GM23338 (cell line): Measurements from ENCODE around the gene ZNF385C. TPM values are rescaled to one million over a fixed set of nuclear protein-coding genes. Genes with fewer than 3 reads are reported as not detected.

Experiments
- ATAC-seq: fragments of 200-7000 bp; cut with Tn5 transposase; 3 replicates; pipeline ENCODE4 v1.9.1; 2020
- DNase-seq: peaks from one replicate; pipeline ENCODE4 v3.0.0-alpha.2; 2015; ENCODE audit warnings: low spot score
- H2AFZ ChIP-seq: fragments of 200-600 bp; sonication (generic); 2 replicates; pipeline ENCODE4 v1.8.0; 2016; ENCODE audit warnings: antibody characterized with exemption, mild to moderate bottlenecking, moderate library complexity
- H3F3A ChIP-seq: fragments of 200-600 bp; sonication (generic); replicated peaks from 2 replicates; pipeline ENCODE4 v1.8.0; 2017; ENCODE audit warnings: antibody characterized with exemption, mixed run types, low read depth
- H3K27ac ChIP-seq: fragments of 200-600 bp; sonication (generic); 2 replicates; pipeline ENCODE4 v1.6.1; 2016; ENCODE audit warnings: low read depth
- H3K27me3 ChIP-seq: fragments of 200-600 bp; sonication (generic); 2 replicates; pipeline ENCODE4 v1.8.0; 2016; ENCODE audit warnings: mild to moderate bottlenecking, mixed run types, moderate library complexity; ENCODE audit not compliant: insufficient read depth
- H3K36me3 ChIP-seq: fragments of 200-600 bp; sonication (generic); 2 replicates; pipeline ENCODE4 v1.8.0; 2016; ENCODE audit warnings: mild to moderate bottlenecking; ENCODE audit not compliant: insufficient read depth
- H3K4me1 ChIP-seq: fragments of 200-600 bp; sonication (generic); 2 replicates; pipeline ENCODE4 v1.8.0; 2016; ENCODE audit warnings: mild to moderate bottlenecking, moderate library complexity; ENCODE audit not compliant: insufficient read depth
- H3K4me2 ChIP-seq: fragments of 200-600 bp; sonication (generic); 2 replicates; pipeline ENCODE4 v1.7.1; 2017; ENCODE audit warnings: mixed run types
- H3K4me3 ChIP-seq: fragments of 200-600 bp; sonication (generic); 2 replicates; pipeline ENCODE4 v1.6.1; 2016; ENCODE audit warnings: mixed run types
- H3K79me2 ChIP-seq: fragments of 200-600 bp; sonication (generic); replicated peaks from 2 replicates; pipeline ENCODE4 v1.8.0; 2017; ENCODE audit warnings: mild to moderate bottlenecking; ENCODE audit not compliant: insufficient read depth
- H3K9me2 ChIP-seq: fragments of 200-600 bp; sonication (generic); 2 replicates; pipeline ENCODE4 v1.8.0; 2017; ENCODE audit not compliant: insufficient read depth
- H4K20me1 ChIP-seq: fragments of 200-600 bp; sonication (generic); replicated peaks from 2 replicates; pipeline ENCODE4 v1.8.0; 2017; ENCODE audit warnings: mild to moderate bottlenecking; ENCODE audit not compliant: insufficient read depth
- H3K27ac Mint-ChIP-seq: 2 replicates; pipeline ENCODE4 v1.8.0; 2020; ENCODE audit warnings: inconsistent platforms, mild to moderate bottlenecking, moderate library complexity, mixed read lengths
- H3K27me3 Mint-ChIP-seq: 3 replicates; pipeline ENCODE4 v1.8.0; 2022; ENCODE audit warnings: low read depth, mild to moderate bottlenecking, moderate library complexity, mixed read lengths, inconsistent platforms; ENCODE audit not compliant: insufficient read depth, poor library complexity
- H3K36me3 Mint-ChIP-seq: 3 replicates; pipeline ENCODE4 v1.8.0; 2021; ENCODE audit warnings: low read depth, mild to moderate bottlenecking, inconsistent platforms, moderate library complexity, mixed read lengths
- H3K4me1 Mint-ChIP-seq: 3 replicates; pipeline ENCODE4 v1.8.0; 2020; ENCODE audit warnings: mild to moderate bottlenecking, inconsistent platforms, mixed read lengths
- H3K4me3 Mint-ChIP-seq: 3 replicates; pipeline ENCODE4 v1.8.0; 2021; ENCODE audit warnings: moderate library complexity, mild to moderate bottlenecking, inconsistent platforms, mixed read lengths
- H3K9me3 Mint-ChIP-seq: 3 replicates; pipeline ENCODE4 v1.8.0; 2020; ENCODE audit warnings: moderate library complexity, mild to moderate bottlenecking, inconsistent platforms, mixed read lengths
- EZH2 ChIP-seq: fragments of 200-600 bp; sonication (generic); IDR thresholded peaks from one replicate; pipeline ENCODE4 v1.8.0; 2017; ENCODE audit warnings: antibody characterized with exemption, mild to moderate bottlenecking, low read depth; ENCODE audit not compliant: unreplicated experiment
- JUNB ChIP-seq: IDR thresholded peaks from one replicate; pipeline ENCODE4 v1.6.1; 2016; ENCODE audit warnings: antibody characterized with exemption; ENCODE audit not compliant: unreplicated experiment
- NANOG ChIP-seq: IDR thresholded peaks from 2 replicates; pipeline ENCODE4 v1.6.1; 2016; ENCODE audit warnings: antibody characterized with exemption, borderline replicate concordance
- ZNF114 ChIP-seq: fragments of 250-450 bp; sonication (Bioruptor Pico); IDR thresholded peaks from 2 replicates; pipeline ENCODE4 v1.5.0; 2020; ENCODE audit warnings: mild to moderate bottlenecking, moderate library complexity
- ZNF331 ChIP-seq: fragments of 250-450 bp; sonication (Bioruptor Pico); IDR thresholded peaks from 2 replicates; pipeline ENCODE4 v1.5.0; 2020; ENCODE audit warnings: low read depth, mild to moderate bottlenecking, moderate library complexity
- ZNF462 ChIP-seq: fragments of 250-450 bp; sonication (Bioruptor Pico); IDR thresholded peaks from 2 replicates; pipeline ENCODE4 v1.5.0; 2020; ENCODE audit warnings: mild to moderate bottlenecking, moderate library complexity
- polyA plus RNA-seq: library from polyadenylated mRNA; unstranded; fragments of >200 nt; fragmentation: Nextera tagmentation; extraction: Ambion mirVana; gene quantifications from 2 replicates; pipeline ENCODE4 v1.2.1, GENCODE V29; 2016
- total RNA-seq: library from RNA; depleted of rRNA; stranded (reverse); fragments of >200 nt; shearing (Covaris generic); gene quantifications from 2 replicates; pipeline ENCODE4 v1.2.3, GENCODE V29; 2014
- TF ChIP-seq, protein P1 (sequence below): IDR thresholded peaks from one replicate; pipeline ENCODE4 v1.6.1; 2018; ENCODE audit warnings: antibody characterized with exemption; ENCODE audit not compliant: unreplicated experiment
- TF ChIP-seq, protein P2 (sequence below), 2 experiments: fragments of 200-600 bp in 1 of 2; sonication (generic) in 1 of 2; conservative IDR thresholded peaks; 2 replicates each; pipeline versions ENCODE4 v1.5.1 to v1.6.1; 2016 to 2017; ENCODE audit warnings: antibody characterized with exemption in 2 of 2, low read depth in 2 of 2, mild to moderate bottlenecking in 2 of 2, moderate library complexity in 1 of 2

Gene ZNF385C
- total and polyA plus RNA-seq, 2 experiments from 2014 or later: 1.9 to 3.1 TPM

DNA sequence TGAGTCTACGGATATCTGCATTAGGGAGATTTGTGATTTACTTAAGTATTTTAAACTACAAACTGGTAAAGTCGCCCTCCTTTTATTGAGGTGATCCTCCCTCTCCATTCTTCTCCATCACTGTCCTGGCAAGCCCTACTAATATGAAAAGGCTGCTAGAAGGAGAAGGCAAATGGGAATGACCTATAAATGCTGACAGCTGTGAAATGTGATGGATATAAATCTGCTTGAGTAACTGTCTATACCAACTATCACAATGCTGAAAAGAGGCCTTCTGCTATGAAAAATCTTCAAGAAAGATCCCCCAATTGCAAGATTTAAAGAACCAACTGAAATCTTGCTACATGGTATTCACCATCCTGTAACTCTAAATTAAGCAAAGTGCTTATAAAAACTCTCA is 96.5 kb downstream of the ZNF385C start:
- H3K4me2 ChIP-seq: no peak overlapping the region
- H3K27me3 Mint-ChIP-seq: peaks cover 2% of the 10 kb centered on the region
- no peak for DNase-seq
- H3K4me1 ChIP-seq: no peaks in the 10 kb centered on the region
- H3K9me3 Mint-ChIP-seq: no peaks in the 10 kb centered on the region
- H3K27me3 ChIP-seq: no peaks in the 10 kb centered on the region
- peaks cover 56% of the 10 kb centered on the region for H3K36me3 Mint-ChIP-seq
- no peak for ATAC-seq
- no peak overlapping the region for H2AFZ ChIP-seq
- H3K4me1 Mint-ChIP-seq: no peaks in the 10 kb centered on the region
- peaks cover 45% of the 10 kb centered on the region for H4K20me1 ChIP-seq
- TF ChIP-seq JUNB (no peak), NANOG (no peak), ZNF462 (CRISPR knock-in tag) (no peak), EZH2 (no peak)
- no peak overlapping the region for H3K27ac Mint-ChIP-seq
- H3K27ac ChIP-seq: no peak overlapping the region
- no peak overlapping the region for H3K4me3 Mint-ChIP-seq
- peaks cover 67% of the 10 kb centered on the region for H3K79me2 ChIP-seq
- H3F3A ChIP-seq: peaks cover 21% of the 10 kb centered on the region
- H3K36me3 ChIP-seq: peaks cover 43% of the 10 kb centered on the region
- no peaks in the 10 kb centered on the region for H3K9me2 ChIP-seq
- H3K4me3 ChIP-seq: no peak overlapping the region

GRCh38 chr17:42000413-42001133 is 97.7 kb downstream of the ZNF385C start:
- Histone ChIP-seq H4K20me1 (peaks cover 52% of the 10 kb centered on the region), H3K36me3 (peaks cover 55% of the 10 kb centered on the region), H3K27me3 (no peaks in the 10 kb centered on the region), H3K4me2 (no peak overlapping the region), H3K27ac (0 out of 2 replicates have a peak overlapping the region, but pooled peaks have one; percentile 36), H3K4me3 (no peak overlapping the region), H3K79me2 (peaks cover 56% of the 10 kb centered on the region), H3K9me2 (no peaks in the 10 kb centered on the region), H3F3A (peaks cover 25% of the 10 kb centered on the region), H3K4me1 (no peaks in the 10 kb centered on the region), H2AFZ (no peak overlapping the region)
- Mint-ChIP-seq H3K27ac (no peak overlapping the region), H3K9me3 (no peaks in the 10 kb centered on the region), H3K4me3 (no peak overlapping the region), H3K4me1 (no peaks in the 10 kb centered on the region), H3K36me3 (peaks cover 68% of the 10 kb centered on the region), H3K27me3 (peaks cover 2% of the 10 kb centered on the region)
- DNase-seq (no peak), ATAC-seq (no peak)
- TF ChIP-seq NANOG (no peak), ZNF114 (CRISPR knock-in tag) (no peak), ZNF331 (CRISPR knock-in tag) (no peak)
- TF ChIP-seq, protein P1, sequence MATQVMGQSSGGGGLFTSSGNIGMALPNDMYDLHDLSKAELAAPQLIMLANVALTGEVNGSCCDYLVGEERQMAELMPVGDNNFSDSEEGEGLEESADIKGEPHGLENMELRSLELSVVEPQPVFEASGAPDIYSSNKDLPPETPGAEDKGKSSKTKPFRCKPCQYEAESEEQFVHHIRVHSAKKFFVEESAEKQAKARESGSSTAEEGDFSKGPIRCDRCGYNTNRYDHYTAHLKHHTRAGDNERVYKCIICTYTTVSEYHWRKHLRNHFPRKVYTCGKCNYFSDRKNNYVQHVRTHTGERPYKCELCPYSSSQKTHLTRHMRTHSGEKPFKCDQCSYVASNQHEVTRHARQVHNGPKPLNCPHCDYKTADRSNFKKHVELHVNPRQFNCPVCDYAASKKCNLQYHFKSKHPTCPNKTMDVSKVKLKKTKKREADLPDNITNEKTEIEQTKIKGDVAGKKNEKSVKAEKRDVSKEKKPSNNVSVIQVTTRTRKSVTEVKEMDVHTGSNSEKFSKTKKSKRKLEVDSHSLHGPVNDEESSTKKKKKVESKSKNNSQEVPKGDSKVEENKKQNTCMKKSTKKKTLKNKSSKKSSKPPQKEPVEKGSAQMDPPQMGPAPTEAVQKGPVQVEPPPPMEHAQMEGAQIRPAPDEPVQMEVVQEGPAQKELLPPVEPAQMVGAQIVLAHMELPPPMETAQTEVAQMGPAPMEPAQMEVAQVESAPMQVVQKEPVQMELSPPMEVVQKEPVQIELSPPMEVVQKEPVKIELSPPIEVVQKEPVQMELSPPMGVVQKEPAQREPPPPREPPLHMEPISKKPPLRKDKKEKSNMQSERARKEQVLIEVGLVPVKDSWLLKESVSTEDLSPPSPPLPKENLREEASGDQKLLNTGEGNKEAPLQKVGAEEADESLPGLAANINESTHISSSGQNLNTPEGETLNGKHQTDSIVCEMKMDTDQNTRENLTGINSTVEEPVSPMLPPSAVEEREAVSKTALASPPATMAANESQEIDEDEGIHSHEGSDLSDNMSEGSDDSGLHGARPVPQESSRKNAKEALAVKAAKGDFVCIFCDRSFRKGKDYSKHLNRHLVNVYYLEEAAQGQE: no peak
- TF ChIP-seq, protein P2, sequence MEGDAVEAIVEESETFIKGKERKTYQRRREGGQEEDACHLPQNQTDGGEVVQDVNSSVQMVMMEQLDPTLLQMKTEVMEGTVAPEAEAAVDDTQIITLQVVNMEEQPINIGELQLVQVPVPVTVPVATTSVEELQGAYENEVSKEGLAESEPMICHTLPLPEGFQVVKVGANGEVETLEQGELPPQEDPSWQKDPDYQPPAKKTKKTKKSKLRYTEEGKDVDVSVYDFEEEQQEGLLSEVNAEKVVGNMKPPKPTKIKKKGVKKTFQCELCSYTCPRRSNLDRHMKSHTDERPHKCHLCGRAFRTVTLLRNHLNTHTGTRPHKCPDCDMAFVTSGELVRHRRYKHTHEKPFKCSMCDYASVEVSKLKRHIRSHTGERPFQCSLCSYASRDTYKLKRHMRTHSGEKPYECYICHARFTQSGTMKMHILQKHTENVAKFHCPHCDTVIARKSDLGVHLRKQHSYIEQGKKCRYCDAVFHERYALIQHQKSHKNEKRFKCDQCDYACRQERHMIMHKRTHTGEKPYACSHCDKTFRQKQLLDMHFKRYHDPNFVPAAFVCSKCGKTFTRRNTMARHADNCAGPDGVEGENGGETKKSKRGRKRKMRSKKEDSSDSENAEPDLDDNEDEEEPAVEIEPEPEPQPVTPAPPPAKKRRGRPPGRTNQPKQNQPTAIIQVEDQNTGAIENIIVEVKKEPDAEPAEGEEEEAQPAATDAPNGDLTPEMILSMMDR (conservative IDR thresholded peaks at IDR 0.05; ENCODE audit: low read depth in 2 of 2): no peak
